GM12873 (cell line): Measurements from ENCODE around the gene PHF13.

ENCODE experiments used
- CTCF ChIP-seq: IDR thresholded peaks from 2 replicates; pipeline ENCODE4 v1.5.1; 2012; ENCODE audit warnings: low read depth, mild to moderate bottlenecking, moderate library complexity, low read length, control low read depth; ENCODE audit not compliant: insufficient read depth; ENCODE audit errors: missing control alignments

The PHF13 gene

GRCh38 chr1:6577831-6578525 is 35.6 kb upstream of the PHF13 start:
- TF ChIP-seq CTCF, result no peak

- TF ChIP-seq CTCF, result no peak
Measured at GRCh38 chr1:6578624-6579373, 34.7 kb upstream of the PHF13 start.

- no peak for TF ChIP-seq CTCF
Measured at GRCh38 chr1:6579374-6580118, 34.0 kb upstream of the PHF13 start, which contains the start of gene ZBTB48. Gene ZBTB48, plus strand, starts transcription at chr1:6579994. Its CDS starts 616 bp downstream, at chr1:6580610.

- no peak for TF ChIP-seq CTCF
Measured at GRCh38 chr1:6580119-6580592, 33.4 kb upstream of the PHF13 start.

GRCh38 chr1:6580593-6581409 is 32.7 kb upstream of the PHF13 start:
- peak; percentile 15 for TF ChIP-seq CTCF

- no peak for TF ChIP-seq CTCF
Measured at GRCh38 chr1:6581561-6582305, 31.8 kb upstream of the PHF13 start.
